Skeletal muscle satellite cell (primary cell): ENCODE results near the gene SORBS1.

Experiments used
- H3K27me3 ChIP-seq: 2 replicates; pipeline ENCODE4 v1.7.0; 2013; ENCODE audit warnings: low read length; ENCODE audit not compliant: control insufficient read depth, insufficient read depth
- H3K36me3 ChIP-seq: 2 replicates; pipeline ENCODE4 v1.7.0; 2013; ENCODE audit warnings: mild to moderate bottlenecking, control low read depth, low read length; ENCODE audit not compliant: insufficient read depth
- H3K4me1 ChIP-seq: 2 replicates; pipeline ENCODE4 v1.7.0; 2013; ENCODE audit warnings: low read length; ENCODE audit not compliant: control insufficient read depth, insufficient read depth
- H3K4me2 ChIP-seq: 2 replicates; pipeline ENCODE4 v1.7.0; 2013; ENCODE audit warnings: mild to moderate bottlenecking, low read length
- H3K4me3 ChIP-seq: 2 replicates; pipeline ENCODE4 v1.7.0; 2013; ENCODE audit warnings: low read length
- H3K9ac ChIP-seq: 2 replicates; pipeline ENCODE4 v1.7.0; 2013; ENCODE audit warnings: mild to moderate bottlenecking, low read depth, low read length, moderate library complexity
- H3K9me3 ChIP-seq: replicated peaks from 2 replicates; pipeline ENCODE4 v1.7.0; 2013; ENCODE audit warnings: mild to moderate bottlenecking, control low read depth, low read length

Gene SORBS1

DNA sequence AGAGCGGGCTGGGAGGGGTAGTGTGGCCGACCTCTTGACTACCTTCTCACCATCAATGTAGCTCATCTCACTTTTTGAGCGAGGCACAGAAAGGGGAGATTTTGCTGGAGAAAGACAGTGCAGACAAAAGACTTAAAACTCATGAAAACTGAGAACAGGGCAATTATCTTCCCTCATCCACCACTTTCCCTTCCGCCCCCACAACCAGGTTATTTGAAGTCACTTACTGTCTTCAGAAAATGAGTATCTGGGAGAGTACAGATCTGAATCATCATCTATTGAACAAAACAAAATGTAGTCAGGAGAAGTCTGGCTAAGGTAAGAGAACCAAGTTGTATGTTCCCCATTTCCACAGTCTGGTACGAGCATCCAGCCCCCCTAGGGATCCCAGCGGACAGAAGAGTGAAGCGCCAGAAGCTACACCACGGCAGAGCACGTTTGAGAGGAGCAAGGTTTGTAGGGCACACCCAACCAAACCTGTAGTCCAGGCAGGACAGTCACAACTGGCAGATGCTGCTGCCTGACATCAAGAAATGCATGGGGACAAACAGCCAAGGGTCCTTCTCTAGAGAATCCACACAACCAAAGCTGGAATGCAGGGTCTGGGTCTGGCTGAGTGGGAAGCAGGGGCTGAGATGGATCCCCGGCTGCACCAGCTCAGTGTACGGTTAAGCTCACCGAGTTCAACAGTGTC lies 177.0 kb downstream of the SORBS1 start:
- Histone ChIP-seq H3K36me3 (no peaks in the 10 kb centered on the region), H3K4me3 (no peak overlapping the region), H3K27me3 (no peaks in the 10 kb centered on the region), H3K9me3 (no peaks in the 10 kb centered on the region), H3K4me1 (no peaks in the 10 kb centered on the region), H3K9ac (no peak overlapping the region), H3K4me2 (no peak overlapping the region)

DNA sequence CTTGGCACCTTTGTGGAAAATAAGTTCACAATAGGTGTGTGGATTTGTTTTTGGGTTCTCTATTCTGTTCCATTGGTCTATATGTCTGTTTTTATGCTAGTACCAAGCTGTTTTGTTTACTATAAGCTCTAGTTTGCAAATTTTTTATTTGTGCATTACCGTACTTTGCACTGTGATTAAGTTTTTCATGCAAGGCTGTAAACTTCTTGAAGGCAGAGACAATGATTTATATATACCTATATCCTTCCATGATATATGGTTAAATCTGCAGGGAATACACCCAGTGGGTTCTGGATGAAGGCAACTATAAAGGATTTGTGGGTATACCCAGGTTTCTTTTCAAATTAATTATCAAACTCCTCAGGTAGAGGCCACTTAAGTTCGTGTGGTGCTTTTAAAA lies 178.6 kb downstream of the SORBS1 start:
- no peaks in the 10 kb centered on the region for H3K9me3 ChIP-seq
- H3K4me2 ChIP-seq: no peak overlapping the region
- H3K4me3 ChIP-seq: no peak overlapping the region
- H3K4me1 ChIP-seq: no peaks in the 10 kb centered on the region
- H3K9ac ChIP-seq: no peak overlapping the region
- H3K27me3 ChIP-seq: no peaks in the 10 kb centered on the region
- H3K36me3 ChIP-seq: no peaks in the 10 kb centered on the region

DNA sequence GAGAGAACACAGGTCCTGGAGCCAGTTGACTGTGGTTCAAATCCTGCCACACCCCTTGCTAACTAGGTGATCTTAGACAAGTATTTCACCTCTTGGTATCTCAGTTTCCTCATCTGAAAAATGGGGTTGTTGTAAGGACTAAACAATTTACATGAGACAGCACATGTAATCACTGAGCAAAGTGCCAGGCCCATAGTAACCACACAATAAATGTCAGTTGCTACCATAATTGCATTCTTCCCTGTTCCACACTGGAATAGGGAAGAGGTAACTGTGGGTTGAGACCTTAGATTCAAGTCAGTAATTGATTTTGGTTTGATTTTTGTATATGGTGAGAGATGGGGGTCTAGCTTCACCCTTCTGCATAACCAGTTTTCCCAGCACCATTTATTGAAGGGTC lies 179.0 kb downstream of the SORBS1 start:
- H3K4me1 ChIP-seq: no peaks in the 10 kb centered on the region
- no peaks in the 10 kb centered on the region for H3K27me3 ChIP-seq
- H3K4me2 ChIP-seq: no peak overlapping the region
- H3K9me3 ChIP-seq: no peaks in the 10 kb centered on the region
- no peak overlapping the region for H3K9ac ChIP-seq
- no peaks in the 10 kb centered on the region for H3K36me3 ChIP-seq
- no peak overlapping the region for H3K4me3 ChIP-seq

DNA sequence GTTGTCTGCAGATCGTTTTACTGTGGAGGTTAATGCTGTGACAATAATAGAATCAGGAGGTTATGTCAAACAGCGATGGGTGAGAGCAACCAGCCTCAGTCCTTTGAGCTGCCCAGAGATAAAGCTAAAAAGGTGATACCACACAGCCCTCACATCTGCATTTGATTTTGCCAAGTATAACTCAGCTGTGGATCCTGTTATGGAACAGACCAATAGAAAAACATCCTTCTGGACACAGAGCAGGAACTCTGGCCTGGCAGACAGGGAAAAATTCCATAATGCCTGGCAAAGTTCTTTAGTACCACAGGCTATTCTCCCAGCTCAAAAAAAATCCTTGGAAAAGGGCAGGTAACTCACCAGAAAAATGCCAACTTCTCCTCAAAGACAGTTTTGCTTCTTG lies 183.2 kb downstream of the SORBS1 start:
- H3K4me1 ChIP-seq: no peaks in the 10 kb centered on the region
- H3K4me3 ChIP-seq: no peak overlapping the region
- H3K36me3 ChIP-seq: no peaks in the 10 kb centered on the region
- H3K9ac ChIP-seq: no peak overlapping the region
- peaks cover under 1% of the 10 kb centered on the region for H3K27me3 ChIP-seq
- no peak overlapping the region for H3K4me2 ChIP-seq
- H3K9me3 ChIP-seq: no peaks in the 10 kb centered on the region

DNA sequence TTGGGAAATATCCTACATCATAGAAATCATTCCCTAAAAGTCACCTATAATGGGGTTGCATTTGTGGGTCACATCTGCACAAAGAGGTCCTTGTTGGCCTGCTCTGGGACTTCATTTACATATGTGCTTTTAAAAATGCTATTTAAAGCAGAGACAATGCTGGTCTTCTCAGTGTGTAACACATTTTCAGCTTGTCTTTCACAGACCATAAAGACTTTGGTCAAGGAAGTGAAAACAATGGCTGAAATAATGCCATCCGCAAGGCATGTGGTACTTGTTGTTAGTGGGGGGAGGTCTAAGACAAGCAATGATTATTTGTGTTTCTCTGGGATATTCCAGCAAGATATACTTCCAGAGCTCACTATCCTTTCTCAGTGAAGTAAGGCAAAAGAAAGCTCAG lies 185.8 kb downstream of the SORBS1 start:
- H3K9ac ChIP-seq: no peak overlapping the region
- no peaks in the 10 kb centered on the region for H3K9me3 ChIP-seq
- H3K4me2 ChIP-seq: no peak overlapping the region
- H3K27me3 ChIP-seq: peaks cover 17% of the 10 kb centered on the region
- no peak overlapping the region for H3K4me3 ChIP-seq
- no peaks in the 10 kb centered on the region for H3K4me1 ChIP-seq
- no peaks in the 10 kb centered on the region for H3K36me3 ChIP-seq

DNA sequence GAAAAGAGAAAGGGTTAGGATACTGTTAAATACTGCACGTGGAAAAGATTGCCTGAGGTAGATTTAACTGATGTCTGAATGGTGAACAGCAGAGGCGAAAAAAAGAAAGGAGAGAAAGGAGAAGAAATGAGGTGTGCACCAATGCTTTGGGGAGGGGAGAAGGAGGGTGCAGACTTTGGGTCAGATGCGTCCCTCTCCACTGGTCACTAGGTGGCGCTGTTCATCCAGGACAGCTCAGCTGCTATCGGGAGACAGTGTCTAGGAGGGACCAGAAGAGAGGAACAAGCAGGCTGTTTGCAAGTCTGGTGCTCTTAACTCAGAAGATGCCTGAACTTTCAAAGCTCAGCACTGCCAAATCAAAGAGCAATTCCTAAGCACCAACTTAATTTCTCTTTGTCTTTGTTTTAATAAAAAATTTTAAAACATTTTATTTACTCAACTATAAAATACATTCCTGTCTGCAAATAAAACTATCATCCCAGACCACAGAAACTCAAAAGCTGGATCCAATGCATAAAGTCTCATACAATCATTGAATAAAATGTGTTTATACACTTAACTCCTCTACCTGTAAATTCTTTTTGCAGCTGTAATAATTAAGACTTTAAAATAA lies 186.5 kb downstream of the SORBS1 start:
- H3K9me3 ChIP-seq: no peaks in the 10 kb centered on the region
- no peak overlapping the region for H3K4me2 ChIP-seq
- H3K4me3 ChIP-seq: no peak overlapping the region
- peaks cover 17% of the 10 kb centered on the region for H3K27me3 ChIP-seq
- no peaks in the 10 kb centered on the region for H3K4me1 ChIP-seq
- no peak overlapping the region for H3K9ac ChIP-seq
- no peaks in the 10 kb centered on the region for H3K36me3 ChIP-seq

DNA sequence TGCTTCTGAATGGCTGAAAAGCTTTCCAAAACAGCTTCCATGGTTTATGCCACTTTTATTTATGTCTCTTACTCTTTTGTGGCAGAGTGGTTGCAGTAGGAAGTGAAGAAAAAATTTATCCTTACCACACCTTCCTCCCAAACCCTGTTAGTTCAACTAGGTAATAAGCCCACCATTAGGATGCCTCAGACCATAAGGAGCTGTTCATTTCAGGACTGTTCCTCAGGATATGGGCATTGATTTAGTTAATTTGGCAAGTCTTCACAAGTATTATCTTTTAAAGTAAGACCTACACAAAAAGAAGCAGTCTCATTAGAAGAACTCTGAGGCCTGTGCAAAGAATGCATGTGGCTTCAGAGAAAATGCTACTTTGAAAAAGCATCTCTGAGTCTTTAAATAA lies 187.5 kb downstream of the SORBS1 start:
- H3K4me3 ChIP-seq: no peak overlapping the region
- H3K27me3 ChIP-seq: peaks cover 25% of the 10 kb centered on the region
- H3K9ac ChIP-seq: no peak overlapping the region
- H3K9me3 ChIP-seq: no peaks in the 10 kb centered on the region
- no peaks in the 10 kb centered on the region for H3K36me3 ChIP-seq
- no peaks in the 10 kb centered on the region for H3K4me1 ChIP-seq
- no peak overlapping the region for H3K4me2 ChIP-seq

DNA sequence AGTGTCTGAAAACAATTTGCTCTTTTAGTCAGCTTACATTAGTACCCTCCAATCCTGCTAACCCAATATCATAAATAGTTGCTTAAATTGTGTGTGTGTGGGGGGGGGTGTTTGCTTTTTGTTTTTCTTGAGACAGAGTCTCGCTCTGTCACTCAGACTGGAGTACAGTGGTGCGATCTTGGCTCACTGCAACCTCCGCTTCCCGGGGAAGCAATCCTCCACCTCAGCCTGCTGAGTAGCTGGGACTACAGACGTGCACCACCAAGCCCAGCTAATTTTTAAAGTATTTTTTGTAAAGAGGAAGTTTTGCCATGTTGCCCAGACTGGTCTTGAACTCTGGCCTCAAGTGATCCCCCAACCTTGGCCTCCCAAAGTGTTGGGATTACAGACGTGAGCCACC lies 196.8 kb downstream of the SORBS1 start:
- no peak overlapping the region for H3K4me2 ChIP-seq
- no peaks in the 10 kb centered on the region for H3K4me1 ChIP-seq
- H3K36me3 ChIP-seq: no peaks in the 10 kb centered on the region
- no peak overlapping the region for H3K4me3 ChIP-seq
- H3K27me3 ChIP-seq: peaks cover 29% of the 10 kb centered on the region
- no peaks in the 10 kb centered on the region for H3K9me3 ChIP-seq
- no peak overlapping the region for H3K9ac ChIP-seq

DNA sequence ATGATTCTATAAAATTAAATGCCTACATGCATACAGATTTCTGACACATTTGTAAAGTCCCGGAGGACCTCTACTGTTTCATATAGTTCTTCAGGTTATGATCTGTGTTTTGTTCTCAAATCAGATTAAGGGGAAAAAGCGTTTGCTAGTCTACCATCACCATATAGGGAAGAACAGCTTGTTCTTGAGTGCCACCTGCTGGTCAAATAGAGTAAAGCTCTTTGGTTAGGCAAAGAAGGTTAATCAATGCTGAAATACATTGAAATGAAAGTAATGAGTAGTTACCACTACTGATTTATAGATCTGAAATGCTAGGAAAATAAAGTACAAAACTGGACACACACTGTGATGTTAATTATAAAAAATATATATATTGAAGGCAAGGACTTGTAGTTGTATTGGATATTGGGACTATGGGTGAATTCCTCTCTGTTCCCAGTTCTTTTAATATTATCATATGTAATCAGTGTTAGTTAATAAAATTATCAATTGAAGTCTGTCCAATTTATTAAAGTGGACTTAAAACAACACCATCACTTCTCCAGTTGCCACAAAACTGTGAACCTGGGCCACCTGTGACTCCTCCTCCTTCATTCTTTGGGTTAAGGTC lies 197.8 kb downstream of the SORBS1 start:
- Histone ChIP-seq H3K4me3 (no peak overlapping the region), H3K4me1 (no peaks in the 10 kb centered on the region), H3K9me3 (no peaks in the 10 kb centered on the region), H3K27me3 (peaks cover 20% of the 10 kb centered on the region), H3K4me2 (no peak overlapping the region), H3K9ac (no peak overlapping the region), H3K36me3 (no peaks in the 10 kb centered on the region)

DNA sequence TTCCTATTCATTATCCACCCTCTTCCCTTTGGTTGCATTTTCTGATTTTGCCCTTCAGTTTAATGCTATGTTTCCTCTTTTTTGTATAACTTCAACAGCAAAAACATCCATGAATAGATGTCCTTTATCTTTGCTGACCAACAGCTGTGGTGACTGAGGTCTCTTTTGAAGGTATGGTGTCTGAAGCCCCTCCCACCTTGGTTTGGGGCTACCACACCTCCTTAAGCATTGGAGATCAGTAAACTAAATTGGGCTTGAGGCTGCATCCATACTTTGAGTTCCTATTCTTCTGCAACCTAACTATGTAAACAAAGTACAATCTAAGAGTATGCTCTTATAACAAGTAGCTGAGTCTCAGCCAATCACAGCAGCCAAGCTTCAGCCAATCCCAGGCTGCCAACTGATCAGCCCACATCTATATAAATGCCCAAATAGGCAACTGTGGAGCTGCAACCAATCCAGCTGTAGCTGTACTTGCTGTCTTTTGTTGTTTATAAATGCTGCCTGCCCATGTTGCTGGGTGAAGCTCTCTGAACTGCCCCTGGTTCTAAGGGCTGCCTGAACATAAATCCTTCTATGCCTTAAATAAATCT lies 201.0 kb downstream of the SORBS1 start:
- Histone ChIP-seq H3K9ac (no peak overlapping the region), H3K4me3 (no peak overlapping the region), H3K27me3 (peaks cover 14% of the 10 kb centered on the region), H3K36me3 (no peaks in the 10 kb centered on the region), H3K4me2 (no peak overlapping the region), H3K9me3 (no peaks in the 10 kb centered on the region), H3K4me1 (no peaks in the 10 kb centered on the region)

DNA sequence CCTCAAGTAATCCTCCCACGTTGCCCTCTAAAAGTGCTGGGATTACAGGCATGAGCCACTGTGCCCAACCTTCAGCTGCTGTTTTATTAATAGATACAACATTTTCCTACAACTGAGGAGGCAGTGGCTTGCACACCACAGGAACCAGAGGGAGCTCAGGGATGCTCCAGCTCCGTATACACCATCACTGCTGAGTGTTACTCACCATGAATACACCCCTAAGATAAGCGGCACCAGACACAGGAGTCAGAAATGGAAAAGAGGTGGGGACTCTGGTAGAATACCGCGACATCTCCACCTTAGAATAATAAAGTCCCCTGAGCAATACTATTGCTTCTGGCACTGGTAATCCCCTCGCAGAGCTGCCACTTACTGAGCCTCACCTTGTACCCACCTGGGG lies 201.7 kb downstream of the SORBS1 start:
- Histone ChIP-seq H3K9ac (no peak overlapping the region), H3K4me1 (no peaks in the 10 kb centered on the region), H3K36me3 (no peaks in the 10 kb centered on the region), H3K4me3 (no peak overlapping the region), H3K4me2 (no peak overlapping the region), H3K9me3 (no peaks in the 10 kb centered on the region), H3K27me3 (peaks cover 16% of the 10 kb centered on the region)
